ENCODE results near the gene RSU1. TPM values are rescaled to one million over a fixed set of nuclear protein-coding genes. Genes with fewer than 3 reads are reported as not detected.

RSU1 gene
- polyA plus RNA-seq, 1 donor (not counting 4 experiments of a cell fraction or from before 2014, with no cell fraction given): 125 TPM

DNA sequence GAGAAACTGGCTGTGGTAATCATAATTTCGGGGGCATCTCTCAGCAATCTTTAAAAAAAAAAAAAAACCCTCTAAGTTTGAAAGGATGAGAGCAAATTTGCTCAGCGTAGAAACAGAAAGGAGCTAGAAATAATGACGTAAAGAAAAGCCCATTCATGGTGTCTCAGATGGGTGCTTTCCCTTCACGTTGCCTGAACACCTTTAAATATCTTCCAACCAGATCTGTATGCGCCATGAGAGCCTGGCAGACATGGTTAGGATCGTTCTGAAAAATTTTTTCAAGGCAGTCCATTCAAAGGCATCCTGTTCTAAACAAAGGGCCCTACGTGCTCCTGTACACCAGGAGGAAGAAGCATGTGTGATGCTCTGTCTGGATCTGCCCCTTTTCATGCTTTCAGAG is 154.3 kb downstream of the RSU1 start:
- FAIRE-seq (no peak), DNase-seq (ENCODE audit: low read depth, low spot score) (no peak)
- no peak overlapping the region for H3K4me2 ChIP-seq (ENCODE audit: control insufficient read depth, extremely low read depth, insufficient read depth, low read depth, low read length)
- H3K27me3 ChIP-seq (ENCODE audit: control insufficient read depth, extremely low read depth, insufficient read depth, low read length): no peaks in the 10 kb centered on the region
- no peak overlapping the region for H3K4me3 ChIP-seq (ENCODE audit: control insufficient read depth in 2 of 3, extremely low read depth in 1 of 3, insufficient read depth in 2 of 3, low read depth in 1 of 3, low read length in 3 of 3)
- TF ChIP-seq CTCF (optimal IDR thresholded peaks at IDR 0.05 in 1 of 3, IDR thresholded peaks at IDR 0.05 in 1 of 3, conservative IDR thresholded peaks at IDR 0.05 in 1 of 3; ENCODE audit: extremely low read depth in 1 of 3, insufficient read depth in 2 of 3, low read length in 3 of 3) (no peak), EZH2 (IDR thresholded peaks at IDR 0.05; ENCODE audit: low read length) (no peak)
- no peak overlapping the region for H2AFZ ChIP-seq (ENCODE audit: control insufficient read depth, low read length)
- dilution Hi-C loops (cut with MboI; ENCODE audit: extremely low pct_ligation_motif_present, low sequenced_read_pairs): no loop called here
- H3K79me2 ChIP-seq (ENCODE audit: control insufficient read depth, insufficient read depth, low read length): no peaks in the 10 kb centered on the region
- H4K20me1 ChIP-seq (ENCODE audit: control insufficient read depth, extremely low read depth, insufficient read depth, low read length): no peaks in the 10 kb centered on the region
- H3K4me1 ChIP-seq (ENCODE audit: control insufficient read depth, extremely low read depth, insufficient read depth, low read length): no peaks in the 10 kb centered on the region
- no peak overlapping the region for H3K9ac ChIP-seq (ENCODE audit: control insufficient read depth, extremely low read depth, insufficient read depth, low read length)
- H3K9me3 ChIP-seq (ENCODE audit: control insufficient read depth, low read depth, low read length): no peaks in the 10 kb centered on the region
- H3K9me1 ChIP-seq (ENCODE audit: control insufficient read depth, extremely low read depth, insufficient read depth, low read length): no peaks in the 10 kb centered on the region
- no peaks in the 10 kb centered on the region for H3K36me3 ChIP-seq (ENCODE audit: control insufficient read depth in 2 of 2, extremely low read depth in 1 of 2, insufficient read depth in 2 of 2, low read length in 2 of 2)
- H3K27ac ChIP-seq (ENCODE audit: control insufficient read depth, insufficient read depth, low read length): no peak overlapping the region

DNA sequence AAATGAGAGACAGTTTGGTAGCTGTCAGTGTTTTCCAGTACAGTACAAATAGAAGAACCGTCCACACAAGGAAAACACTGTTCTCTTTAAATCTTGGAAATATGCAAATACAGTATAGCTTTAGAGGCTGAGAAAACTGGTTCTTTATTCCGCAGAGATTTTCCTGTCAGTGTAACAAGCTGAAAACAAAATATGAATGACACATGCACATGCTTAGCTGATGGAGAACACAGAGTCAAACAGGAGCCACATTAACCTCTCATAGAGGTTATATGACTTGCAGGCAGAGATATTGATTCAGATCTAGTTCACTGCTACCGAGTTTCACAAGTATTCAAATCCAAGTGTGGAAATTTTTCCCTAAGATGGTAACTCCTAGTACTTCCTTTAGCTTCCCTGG is 160.3 kb downstream of the RSU1 start:
- Histone ChIP-seq H3K4me3 (ENCODE audit: control insufficient read depth in 2 of 3, extremely low read depth in 1 of 3, insufficient read depth in 2 of 3, low read depth in 1 of 3, low read length in 3 of 3) (no peak overlapping the region), H4K20me1 (ENCODE audit: control insufficient read depth, extremely low read depth, insufficient read depth, low read length) (no peaks in the 10 kb centered on the region), H3K27me3 (ENCODE audit: control insufficient read depth, extremely low read depth, insufficient read depth, low read length) (no peaks in the 10 kb centered on the region), H3K36me3 (ENCODE audit: control insufficient read depth in 2 of 2, extremely low read depth in 1 of 2, insufficient read depth in 2 of 2, low read length in 2 of 2) (no peaks in the 10 kb centered on the region), H3K4me2 (ENCODE audit: control insufficient read depth, extremely low read depth, insufficient read depth, low read depth, low read length) (no peak overlapping the region), H2AFZ (ENCODE audit: control insufficient read depth, low read length) (no peak overlapping the region), H3K9me3 (ENCODE audit: control insufficient read depth, low read depth, low read length) (no peaks in the 10 kb centered on the region), H3K9ac (ENCODE audit: control insufficient read depth, extremely low read depth, insufficient read depth, low read length) (no peak overlapping the region), H3K27ac (ENCODE audit: control insufficient read depth, insufficient read depth, low read length) (no peak overlapping the region), H3K4me1 (ENCODE audit: control insufficient read depth, extremely low read depth, insufficient read depth, low read length) (peaks cover 2% of the 10 kb centered on the region), H3K79me2 (ENCODE audit: control insufficient read depth, insufficient read depth, low read length) (no peaks in the 10 kb centered on the region), H3K9me1 (ENCODE audit: control insufficient read depth, extremely low read depth, insufficient read depth, low read length) (no peaks in the 10 kb centered on the region)
- TF ChIP-seq CTCF (optimal IDR thresholded peaks at IDR 0.05 in 1 of 3, IDR thresholded peaks at IDR 0.05 in 1 of 3, conservative IDR thresholded peaks at IDR 0.05 in 1 of 3; ENCODE audit: extremely low read depth in 1 of 3, insufficient read depth in 2 of 3, low read length in 3 of 3): no peak
- TF ChIP-seq EZH2 (IDR thresholded peaks at IDR 0.05; ENCODE audit: low read length): no peak
- DNase-seq (ENCODE audit: low read depth, low spot score) (no peak), FAIRE-seq (no peak)
- dilution Hi-C loops (cut with MboI; ENCODE audit: extremely low pct_ligation_motif_present, low sequenced_read_pairs): no loop called here
